Natural killer cell (primary cell): ENCODE measurements around the gene VGLL4. TPM values are rescaled to one million over a fixed set of nuclear protein-coding genes. Genes with fewer than 3 reads are reported as not detected.
A peak's percentile ranks its signal among the peaks of the same experiment; 100 is the strongest.

Experiments used
- ATAC-seq, 3 donors: fragments of 150-1000 bp in 2 of 3; fragments of 200-7000 bp in 1 of 3; cut with Tn5 transposase; 1 replicate in 1 of 3; 2 replicates in 2 of 3; pipeline ENCODE4 v1.10.0; 2021; ENCODE audit warnings: mild to moderate bottlenecking in 2 of 3, moderate library complexity in 2 of 3
- DNase-seq, 2 donors: peaks; one replicate each; pipeline versions ENCODE4 v3.0.0 to v3.0.0-alpha.2; 2013 to 2021; ENCODE audit warnings: mixed read lengths in 1 of 2
- H3K27ac ChIP-seq: one replicate; pipeline ENCODE4 v1.5.1; 2013; ENCODE audit warnings: mild to moderate bottlenecking, low read length
- H3K27me3 ChIP-seq: one replicate; pipeline ENCODE4 v1.6.1; 2013; ENCODE audit warnings: low read length; ENCODE audit not compliant: control insufficient read depth, insufficient read depth
- H3K36me3 ChIP-seq: one replicate; pipeline ENCODE4 v1.6.1; 2013; ENCODE audit warnings: low read length; ENCODE audit not compliant: control insufficient read depth, insufficient read depth
- H3K4me1 ChIP-seq: one replicate; pipeline ENCODE4 v1.6.1; 2013; ENCODE audit warnings: low read length; ENCODE audit not compliant: control insufficient read depth, insufficient read depth
- H3K4me3 ChIP-seq: one replicate; pipeline ENCODE4 v1.5.1; 2013; ENCODE audit warnings: low read length
- H3K9me3 ChIP-seq: one replicate; pipeline ENCODE4 v1.6.1; 2013; ENCODE audit warnings: low read length; ENCODE audit not compliant: control insufficient read depth, insufficient read depth
- H3K27ac Mint-ChIP-seq, 2 donors: one replicate each; pipeline ENCODE4 v1.8.0; 2022; ENCODE audit warnings: mild to moderate bottlenecking in 2 of 2, mixed read lengths in 2 of 2, moderate library complexity in 1 of 2
- H3K27me3 Mint-ChIP-seq, 2 donors: one replicate each; pipeline ENCODE4 v1.8.0; 2022; ENCODE audit warnings: low read depth in 2 of 2, mixed read lengths in 2 of 2
- H3K36me3 Mint-ChIP-seq: one replicate; pipeline ENCODE4 v1.8.0; 2022; ENCODE audit warnings: mixed read lengths
- H3K4me1 Mint-ChIP-seq, 2 donors: one replicate each; pipeline ENCODE4 v1.8.0; 2022; ENCODE audit warnings: mixed read lengths in 2 of 2
- H3K4me3 Mint-ChIP-seq: one replicate; pipeline ENCODE4 v1.8.0; 2022; ENCODE audit warnings: mild to moderate bottlenecking, moderate library complexity, mixed read lengths
- H3K9me3 Mint-ChIP-seq, 2 donors: one replicate each; pipeline ENCODE4 v1.8.0; 2022; ENCODE audit warnings: mixed read lengths in 2 of 2
- WGBS: methylation state at CpG from one replicate; pipeline ENCODE4 v1.1.7; 2013; ENCODE audit warnings: missing lambda C conversion rate; ENCODE audit not compliant: insufficient coverage; 5-methylcytosine and 5-hydroxymethylcytosine counted together
- intact Hi-C: fragments of 100-400 bp; cut with micrococcal nuclease; formaldehyde crosslinking; loops from one replicate; pipeline ENCODE4 v1.14.2; 2022
- total RNA-seq, 4 donors: library from RNA; stranded (reverse); fragments of 120-200 nt in 1 of 4; gene quantifications; one replicate each; pipeline versions ENCODE4 v1.2.3 to v1.2.4, GENCODE V29; 2013 to 2022
- TF ChIP-seq, protein P1 (sequence below): fragments of 200-600 bp; IDR thresholded peaks from one replicate; pipeline ENCODE4 v1.8.0; 2022; ENCODE audit warnings: antibody characterized with exemption

VGLL4 gene
- total RNA-seq, 3 donors from 2014 or later (not counting 1 experiment from before 2014, with no cell fraction given): 29.5 to 42.8 (median 34.6) TPM

DNA sequence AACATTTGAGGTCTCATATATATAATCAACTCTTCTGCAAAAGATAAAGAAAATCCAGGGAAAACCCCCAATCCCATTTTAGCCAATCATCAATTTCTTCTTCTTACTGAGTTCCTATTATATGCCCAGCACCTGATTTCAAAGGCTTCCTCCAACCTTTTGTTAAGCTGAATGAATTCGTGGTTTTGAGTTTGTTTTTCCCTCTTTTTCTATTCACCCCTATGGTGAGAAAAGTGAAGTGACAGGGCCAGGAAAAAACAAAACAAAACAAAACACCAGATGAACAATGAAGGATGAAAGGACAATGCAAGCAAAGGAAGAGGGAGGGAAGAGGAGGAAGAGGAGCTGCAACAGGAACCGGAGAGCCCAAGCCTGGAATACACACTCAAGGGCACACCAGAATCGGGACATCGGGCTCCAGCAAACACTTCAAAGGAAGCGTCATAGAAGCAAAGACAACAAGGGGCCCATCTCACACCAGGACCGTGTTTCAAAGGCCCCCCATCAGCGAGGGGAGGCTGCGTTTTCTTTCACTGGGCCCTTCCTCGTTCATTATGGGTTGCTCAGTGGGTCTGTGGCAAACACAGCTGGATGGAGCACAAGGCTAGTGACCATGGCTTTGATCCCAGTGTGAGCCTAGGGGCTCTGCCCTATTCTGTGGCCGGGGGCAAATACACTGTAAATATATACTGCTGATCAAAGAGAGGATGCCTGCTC is 50.2 kb downstream of the VGLL4 start:
- Mint-ChIP-seq H3K27ac (peak overlapping the region; percentile 43 to 44), H3K27me3 (no peaks in the 10 kb centered on the region)
- H3K9me3 ChIP-seq: no peaks in the 10 kb centered on the region

DNA sequence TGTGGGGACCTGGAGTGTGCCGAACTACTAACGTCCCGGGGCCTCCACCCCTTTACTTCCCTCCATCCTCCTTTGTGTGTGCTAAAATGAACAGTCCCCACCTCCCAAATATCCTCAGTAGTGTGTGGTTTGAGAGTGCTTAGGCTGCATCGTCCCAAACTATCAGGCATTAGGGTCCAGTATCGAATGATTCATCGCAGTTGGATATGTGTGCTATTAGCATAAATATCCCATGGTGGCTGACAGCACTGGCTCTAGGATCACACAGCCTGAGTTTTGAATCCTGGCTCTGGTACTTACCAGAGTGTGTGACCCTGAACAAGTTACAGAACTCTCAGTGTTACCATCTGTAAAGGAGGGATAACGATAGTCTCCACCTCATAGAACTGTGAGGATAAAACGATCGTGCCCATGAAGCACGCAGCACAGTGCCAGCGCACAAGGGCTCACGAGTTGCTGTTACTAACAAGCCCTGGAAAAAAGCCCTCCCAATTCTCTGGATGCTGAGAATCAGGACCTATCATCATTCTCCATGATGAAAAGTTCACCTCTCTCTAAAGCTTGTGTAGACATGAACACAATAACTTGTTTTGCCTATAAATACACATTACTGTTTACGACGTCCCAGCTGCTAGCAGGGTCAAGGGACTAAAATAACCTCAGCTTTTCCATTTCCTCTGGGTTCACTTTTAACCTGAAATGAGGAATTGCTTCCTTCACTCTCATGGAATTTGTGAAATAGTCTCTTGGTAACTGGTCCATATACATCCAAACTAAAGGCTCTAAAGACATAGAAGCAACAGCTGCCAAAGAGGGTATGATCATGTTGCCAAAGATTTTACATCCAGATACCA is 51.0 kb downstream of the VGLL4 start:
- Histone ChIP-seq H3K27me3 (no peaks in the 10 kb centered on the region), H3K9me3 (no peaks in the 10 kb centered on the region), H3K27ac (no peak overlapping the region), H3K4me1 (peaks cover 21% of the 10 kb centered on the region), H3K4me3 (no peak overlapping the region), H3K36me3 (peaks cover 2% of the 10 kb centered on the region)
- Mint-ChIP-seq H3K9me3 (no peaks in the 10 kb centered on the region), H3K4me1 (peaks cover 74 to 77% of the 10 kb centered on the region in 2 donors), H3K27ac (peak overlapping the region; percentile 39 to 66), H3K4me3 (no peak overlapping the region), H3K36me3 (no peaks in the 10 kb centered on the region), H3K27me3 (no peaks in the 10 kb centered on the region)
- intact Hi-C loops: no loop called here
- TF ChIP-seq, protein P1, sequence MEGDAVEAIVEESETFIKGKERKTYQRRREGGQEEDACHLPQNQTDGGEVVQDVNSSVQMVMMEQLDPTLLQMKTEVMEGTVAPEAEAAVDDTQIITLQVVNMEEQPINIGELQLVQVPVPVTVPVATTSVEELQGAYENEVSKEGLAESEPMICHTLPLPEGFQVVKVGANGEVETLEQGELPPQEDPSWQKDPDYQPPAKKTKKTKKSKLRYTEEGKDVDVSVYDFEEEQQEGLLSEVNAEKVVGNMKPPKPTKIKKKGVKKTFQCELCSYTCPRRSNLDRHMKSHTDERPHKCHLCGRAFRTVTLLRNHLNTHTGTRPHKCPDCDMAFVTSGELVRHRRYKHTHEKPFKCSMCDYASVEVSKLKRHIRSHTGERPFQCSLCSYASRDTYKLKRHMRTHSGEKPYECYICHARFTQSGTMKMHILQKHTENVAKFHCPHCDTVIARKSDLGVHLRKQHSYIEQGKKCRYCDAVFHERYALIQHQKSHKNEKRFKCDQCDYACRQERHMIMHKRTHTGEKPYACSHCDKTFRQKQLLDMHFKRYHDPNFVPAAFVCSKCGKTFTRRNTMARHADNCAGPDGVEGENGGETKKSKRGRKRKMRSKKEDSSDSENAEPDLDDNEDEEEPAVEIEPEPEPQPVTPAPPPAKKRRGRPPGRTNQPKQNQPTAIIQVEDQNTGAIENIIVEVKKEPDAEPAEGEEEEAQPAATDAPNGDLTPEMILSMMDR: no peak
- 95% methylated on average over 12 of the region's 14 CpGs for WGBS
- no peak for ATAC-seq
- DNase-seq: no peak

More for the DNA sequence above, 50.2 kb downstream of the VGLL4 start:
- Mint-ChIP-seq H3K36me3 (no peaks in the 10 kb centered on the region), H3K9me3 (no peaks in the 10 kb centered on the region), H3K4me1 (peaks cover 74 to 77% of the 10 kb centered on the region in 2 donors), H3K4me3 (no peak overlapping the region)
- ATAC-seq (no peak), DNase-seq (no peak)
- no peak overlapping the region for H3K27ac ChIP-seq
- WGBS: 93% methylated on average over 9 of the region's 10 CpGs
- H3K4me3 ChIP-seq: no peak overlapping the region
- peaks cover 2% of the 10 kb centered on the region for H3K36me3 ChIP-seq
- TF ChIP-seq, protein P1: no peak
- intact Hi-C loops: no loop called here
- H3K27me3 ChIP-seq: no peaks in the 10 kb centered on the region
- H3K4me1 ChIP-seq: peaks cover 15% of the 10 kb centered on the region

DNA sequence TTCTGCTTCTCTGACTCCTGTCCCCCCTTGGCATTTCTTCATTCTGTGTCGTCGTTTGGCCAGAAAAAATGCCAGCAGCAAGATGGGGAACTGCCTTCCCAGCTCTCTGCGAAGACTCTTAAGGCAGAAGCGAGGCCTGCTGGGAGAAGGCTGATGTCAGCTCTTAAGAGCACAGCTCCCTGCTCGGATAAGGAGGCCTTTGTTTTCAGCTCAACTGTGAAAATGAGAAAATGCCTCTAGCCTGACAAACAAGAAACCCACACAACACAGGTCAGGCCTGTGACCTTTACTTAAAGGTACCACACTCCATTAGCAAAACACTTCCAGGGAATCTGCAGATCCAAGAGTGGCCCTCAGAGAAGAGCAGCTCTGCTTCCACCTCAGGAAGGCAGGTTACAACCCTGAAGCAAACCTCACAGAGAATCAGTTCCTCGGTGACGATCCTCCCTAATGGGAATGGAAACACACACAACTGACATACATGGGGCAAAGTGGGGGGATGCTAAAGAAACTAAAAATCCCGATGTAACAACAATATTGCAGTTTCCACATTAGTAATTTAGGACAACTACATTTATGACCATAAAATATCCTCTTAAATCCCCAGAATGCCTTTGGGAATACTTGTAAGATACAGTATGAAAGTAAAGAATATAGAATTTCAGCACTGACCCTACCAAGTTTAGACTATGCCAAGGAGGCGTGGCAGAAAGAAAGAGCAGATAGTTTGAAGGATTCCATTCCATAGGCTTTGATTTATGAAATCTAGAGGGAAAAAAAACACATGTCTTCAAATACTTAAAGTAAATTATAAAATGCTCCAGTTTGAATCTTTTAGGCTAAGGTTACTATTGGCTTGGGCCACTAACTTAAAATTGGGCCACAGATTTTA is 52.1 kb downstream of the VGLL4 start:
- Mint-ChIP-seq H3K27me3 (no peaks in the 10 kb centered on the region), H3K36me3 (no peaks in the 10 kb centered on the region), H3K27ac (peak overlapping the region; percentile 51 to 66), H3K9me3 (no peaks in the 10 kb centered on the region), H3K4me1 (peaks cover 77 to 81% of the 10 kb centered on the region in 2 donors), H3K4me3 (no peak overlapping the region)
- no peak overlapping the region for H3K27ac ChIP-seq
- 87% methylated on average over 6 of the region's 9 CpGs for whole genome bisulfite sequencing
- H3K36me3 ChIP-seq: peaks cover 2% of the 10 kb centered on the region
- H3K4me1 ChIP-seq: peaks cover 21% of the 10 kb centered on the region
- TF ChIP-seq, protein P1: no peak
- H3K9me3 ChIP-seq: no peaks in the 10 kb centered on the region
- no peak overlapping the region for H3K4me3 ChIP-seq
- no peak for DNase-seq
- ATAC-seq: no peak
- no peaks in the 10 kb centered on the region for H3K27me3 ChIP-seq
- intact Hi-C loops: no loop called here
